Endothelial cell of umbilical vein (primary cell): ENCODE measurements around the gene GUK1.

Source experiments
- EZH2 ChIP-seq: IDR thresholded peaks from 2 replicates; pipeline ENCODE4 v1.6.1; 2012; ENCODE audit warnings: borderline replicate concordance, low read depth, mild to moderate bottlenecking, moderate library complexity, low read length, inconsistent platforms; ENCODE audit not compliant: severe bottlenecking
- FOS ChIP-seq: IDR thresholded peaks from 2 replicates; pipeline ENCODE4 v1.6.1; 2011; ENCODE audit warnings: mild to moderate bottlenecking, low read length, moderate library complexity, borderline replicate concordance; ENCODE audit not compliant: insufficient read depth
- GATA2 ChIP-seq: IDR thresholded peaks from 2 replicates; pipeline ENCODE4 v1.7.0; 2011; ENCODE audit warnings: low read depth, mild to moderate bottlenecking, moderate library complexity, mixed read lengths, low read length; ENCODE audit not compliant: insufficient read length, insufficient read depth
- JUN ChIP-seq: IDR thresholded peaks from 2 replicates; pipeline ENCODE4 v1.6.1; 2011; ENCODE audit warnings: borderline replicate concordance, low read depth; ENCODE audit not compliant: insufficient read length, insufficient read depth
- MYC ChIP-seq: IDR thresholded peaks from one replicate; pipeline ENCODE4 v1.6.1; 2011; ENCODE audit warnings: mild to moderate bottlenecking, low read depth, low read length
- POLR2A ChIP-seq: IDR thresholded peaks from 2 replicates; pipeline ENCODE4 v1.6.1; 2012; ENCODE audit warnings: low read depth, mild to moderate bottlenecking, control low read depth, low read length
- POLR2AphosphoS5 ChIP-seq: IDR thresholded peaks from 2 replicates; pipeline ENCODE4 v1.6.1; 2012; ENCODE audit warnings: low read depth, mild to moderate bottlenecking, control low read depth, low read length, moderate library complexity; ENCODE audit not compliant: insufficient read depth
- TF ChIP-seq, protein P1 (sequence below), 2 donors: IDR thresholded peaks; 1 replicate in 1 of 2; 2 replicates in 1 of 2; pipeline ENCODE4 v1.5.1; 2011; ENCODE audit warnings: low read length in 2 of 2, mild to moderate bottlenecking in 2 of 2, moderate library complexity in 2 of 2, control low read depth in 1 of 2, inconsistent platforms in 1 of 2, low read depth in 1 of 2; ENCODE audit not compliant: insufficient read depth in 1 of 2; ENCODE audit errors: extremely low read depth in 1 of 2
- TF ChIP-seq, protein P2 (sequence below): IDR thresholded peaks from 2 replicates; pipeline ENCODE4 v1.6.1; 2011; ENCODE audit not compliant: insufficient read depth, insufficient read length

DNA sequence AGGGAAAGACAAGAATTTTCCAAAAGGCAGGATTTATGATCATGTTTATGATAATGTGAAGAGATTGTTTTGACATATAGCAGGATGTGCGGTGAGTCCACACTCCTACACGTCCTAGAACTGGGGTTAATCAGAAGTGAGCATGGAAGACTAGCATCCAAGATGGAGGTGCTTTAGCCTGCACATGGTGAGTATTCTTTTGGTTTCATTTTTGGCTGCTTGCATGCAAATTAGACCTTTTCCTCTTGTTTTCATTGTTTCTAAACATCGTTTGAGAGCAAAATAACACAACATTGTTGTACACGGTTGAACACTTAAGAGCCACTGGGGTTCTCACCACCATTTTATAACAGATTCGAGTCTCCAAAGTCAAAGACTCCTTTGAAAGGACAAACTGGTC is 14.9 kb upstream of the GUK1 start:
- TF ChIP-seq, protein P1, sequence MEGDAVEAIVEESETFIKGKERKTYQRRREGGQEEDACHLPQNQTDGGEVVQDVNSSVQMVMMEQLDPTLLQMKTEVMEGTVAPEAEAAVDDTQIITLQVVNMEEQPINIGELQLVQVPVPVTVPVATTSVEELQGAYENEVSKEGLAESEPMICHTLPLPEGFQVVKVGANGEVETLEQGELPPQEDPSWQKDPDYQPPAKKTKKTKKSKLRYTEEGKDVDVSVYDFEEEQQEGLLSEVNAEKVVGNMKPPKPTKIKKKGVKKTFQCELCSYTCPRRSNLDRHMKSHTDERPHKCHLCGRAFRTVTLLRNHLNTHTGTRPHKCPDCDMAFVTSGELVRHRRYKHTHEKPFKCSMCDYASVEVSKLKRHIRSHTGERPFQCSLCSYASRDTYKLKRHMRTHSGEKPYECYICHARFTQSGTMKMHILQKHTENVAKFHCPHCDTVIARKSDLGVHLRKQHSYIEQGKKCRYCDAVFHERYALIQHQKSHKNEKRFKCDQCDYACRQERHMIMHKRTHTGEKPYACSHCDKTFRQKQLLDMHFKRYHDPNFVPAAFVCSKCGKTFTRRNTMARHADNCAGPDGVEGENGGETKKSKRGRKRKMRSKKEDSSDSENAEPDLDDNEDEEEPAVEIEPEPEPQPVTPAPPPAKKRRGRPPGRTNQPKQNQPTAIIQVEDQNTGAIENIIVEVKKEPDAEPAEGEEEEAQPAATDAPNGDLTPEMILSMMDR (IDR thresholded peaks at IDR 0.05; ENCODE audit: extremely low read depth in 1 of 2, insufficient read depth in 1 of 2, low read depth in 1 of 2, low read length in 2 of 2) = no peak
- TF ChIP-seq POLR2A (no peak), POLR2AphosphoS5 (no peak), FOS (no peak), GATA2 (no peak), EZH2 (no peak), MYC (no peak), JUN (no peak)
- TF ChIP-seq, protein P2, sequence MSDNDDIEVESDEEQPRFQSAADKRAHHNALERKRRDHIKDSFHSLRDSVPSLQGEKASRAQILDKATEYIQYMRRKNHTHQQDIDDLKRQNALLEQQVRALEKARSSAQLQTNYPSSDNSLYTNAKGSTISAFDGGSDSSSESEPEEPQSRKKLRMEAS = no peak
